Activated T-cell treated with anti-CD3 and anti-CD28 coated beads for 1 hour (primary cell): ENCODE measurements around the gene MICAL3.
"Not testable (repeated sequence)": the region's sequence is repeated elsewhere in the genome, so short reads cannot be mapped to it uniquely, and the experiment has no call there.

Source experiments
- DNase-seq: peaks from one replicate; pipeline ENCODE4 v3.0.0-alpha.2; 2020; ENCODE audit warnings: low read depth

MICAL3 gene

DNA sequence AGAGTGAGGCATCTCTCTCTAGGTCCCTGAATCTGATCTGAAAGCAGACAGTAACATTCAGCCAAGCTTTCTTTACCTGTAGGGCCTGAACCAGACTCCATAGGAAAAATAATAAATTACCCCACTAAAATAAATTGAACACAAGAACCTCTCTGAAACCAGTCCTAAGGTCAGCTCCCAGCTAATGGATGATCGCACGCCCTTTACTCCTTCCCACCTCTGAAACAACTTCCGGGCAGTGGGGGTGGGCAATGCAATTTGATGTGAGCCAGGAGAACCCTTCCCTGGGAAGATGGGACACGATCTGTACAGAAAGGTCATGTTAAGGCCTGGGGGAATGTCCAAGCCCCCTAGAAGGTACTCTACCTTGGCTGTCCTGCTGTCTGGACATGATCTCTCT lies 71.2 kb downstream of the MICAL3 start:
- no peak for DNase-seq

- no peak for DNase-seq
These were observed 72.0 kb downstream of the MICAL3 start for GRCh38 chr22:17952273-17952801.

DNA sequence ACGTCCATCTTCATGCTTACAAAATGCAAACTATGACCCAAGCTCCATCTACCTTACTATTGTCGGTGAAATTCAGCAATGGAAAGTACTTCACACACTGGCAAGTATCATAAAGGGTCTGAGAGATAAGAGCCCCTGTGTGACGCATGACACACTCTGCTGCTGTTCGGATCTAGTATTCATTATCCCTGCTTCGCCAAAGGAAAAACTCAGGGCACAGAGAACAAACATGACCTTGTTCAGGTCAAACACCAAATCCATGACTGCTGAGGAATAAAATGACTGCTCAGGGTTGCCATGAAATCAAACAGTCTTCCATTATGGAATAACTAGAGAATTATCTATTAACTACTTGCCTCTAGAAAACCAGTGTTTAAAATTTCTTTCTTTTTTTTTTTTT lies 73.0 kb downstream of the MICAL3 start:
- no peak for DNase-seq

DNA sequence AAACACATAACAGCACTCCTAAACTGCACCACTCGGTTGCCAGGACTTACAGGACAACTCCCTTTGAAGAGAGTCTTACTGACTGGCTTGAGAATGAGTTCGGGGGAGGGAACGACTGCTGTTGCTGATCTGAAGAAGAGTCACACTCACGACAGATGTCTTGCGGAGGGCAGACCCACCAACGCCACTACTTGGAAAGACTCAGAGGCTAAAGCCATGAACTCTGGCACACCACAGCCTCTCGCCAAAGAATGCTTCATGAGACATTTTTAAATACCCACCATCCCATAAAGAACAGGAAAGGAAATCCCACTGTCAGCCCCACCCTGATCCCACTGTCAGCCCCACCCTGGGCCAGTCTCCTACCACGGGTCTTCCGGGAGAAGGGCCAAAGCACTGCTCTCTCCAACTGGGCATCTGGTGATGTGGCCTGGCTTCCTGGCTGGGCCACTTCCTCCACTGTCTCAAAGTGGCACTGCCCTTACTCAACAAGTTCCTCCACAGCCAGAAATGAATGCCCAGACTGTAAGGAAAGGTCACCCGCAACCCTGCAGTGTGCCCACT lies 73.6 kb downstream of the MICAL3 start:
- no peak for DNase-seq

- no peak for DNase-seq
These were observed 74.5 kb downstream of the MICAL3 start for GRCh38 chr22:17949642-17950473.

- DNase-seq = no peak
These were observed 76.3 kb downstream of the MICAL3 start for GRCh38 chr22:17948101-17948500.

GRCh38 chr22:17946662-17947367 lies 77.5 kb downstream of the MICAL3 start:
- no peak for DNase-seq

DNA sequence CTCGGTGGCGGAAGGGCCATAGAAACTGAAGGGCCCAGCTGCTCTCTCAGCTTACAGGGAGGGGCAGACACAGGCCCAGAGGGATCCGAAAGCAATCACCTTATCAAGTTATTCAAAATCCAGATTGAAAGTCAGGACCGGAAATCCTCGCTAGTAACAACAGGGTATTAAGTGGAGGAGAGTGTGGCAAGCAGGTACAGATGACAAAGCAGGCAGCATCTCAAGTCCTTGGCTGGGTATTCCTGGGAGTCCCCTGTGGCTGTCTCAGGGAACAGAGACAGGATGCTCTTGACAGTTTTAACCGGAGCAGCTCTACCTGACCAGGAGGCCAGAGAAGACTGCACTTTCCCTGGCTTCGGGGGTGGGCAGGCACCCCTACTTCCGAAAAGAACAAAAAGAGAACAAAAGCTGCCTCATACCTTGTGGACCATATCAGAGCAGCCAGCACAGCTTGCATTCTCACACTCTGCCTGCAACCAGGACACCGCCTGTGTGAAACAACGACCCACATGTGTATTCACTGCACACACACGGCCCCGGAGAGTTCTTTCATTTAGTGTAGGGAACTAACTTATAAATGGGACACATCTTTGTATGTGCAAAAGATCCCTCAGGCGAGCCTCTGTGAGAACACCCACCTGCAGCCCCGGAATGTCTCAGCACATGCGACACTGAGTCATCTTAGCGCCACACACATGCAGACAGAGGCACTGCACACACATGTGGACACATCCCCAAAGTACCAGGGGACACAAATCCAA lies 78.3 kb downstream of the MICAL3 start:
- DNase-seq = no peak

GRCh38 chr22:17945156-17945887 lies 79.0 kb downstream of the MICAL3 start:
- no peak for DNase-seq

GRCh38 chr22:17944256-17944655 lies 80.1 kb downstream of the MICAL3 start:
- DNase-seq = no peak

- DNase-seq = no peak
These were observed 80.7 kb downstream of the MICAL3 start for GRCh38 chr22:17943533-17944249.

DNA sequence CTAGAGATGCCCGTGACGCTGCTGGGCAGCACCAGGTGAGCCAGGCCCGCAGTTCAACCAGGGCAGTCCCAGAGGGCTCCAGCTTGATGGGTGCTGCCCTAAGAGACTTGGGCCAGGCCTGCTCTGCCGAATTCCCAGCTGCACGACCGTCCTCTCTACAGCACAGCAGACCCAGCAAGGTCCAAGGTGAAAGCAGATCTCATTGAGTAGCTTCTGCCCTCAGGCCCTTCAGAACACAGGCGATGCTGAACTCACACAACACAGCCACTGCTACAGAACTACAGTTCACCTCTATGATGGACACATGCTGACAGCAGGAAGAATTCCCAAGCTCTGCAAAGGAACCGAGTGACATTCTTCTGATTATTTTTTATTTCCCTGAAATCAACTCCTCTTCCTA lies 81.6 kb downstream of the MICAL3 start:
- no peak for DNase-seq

DNA sequence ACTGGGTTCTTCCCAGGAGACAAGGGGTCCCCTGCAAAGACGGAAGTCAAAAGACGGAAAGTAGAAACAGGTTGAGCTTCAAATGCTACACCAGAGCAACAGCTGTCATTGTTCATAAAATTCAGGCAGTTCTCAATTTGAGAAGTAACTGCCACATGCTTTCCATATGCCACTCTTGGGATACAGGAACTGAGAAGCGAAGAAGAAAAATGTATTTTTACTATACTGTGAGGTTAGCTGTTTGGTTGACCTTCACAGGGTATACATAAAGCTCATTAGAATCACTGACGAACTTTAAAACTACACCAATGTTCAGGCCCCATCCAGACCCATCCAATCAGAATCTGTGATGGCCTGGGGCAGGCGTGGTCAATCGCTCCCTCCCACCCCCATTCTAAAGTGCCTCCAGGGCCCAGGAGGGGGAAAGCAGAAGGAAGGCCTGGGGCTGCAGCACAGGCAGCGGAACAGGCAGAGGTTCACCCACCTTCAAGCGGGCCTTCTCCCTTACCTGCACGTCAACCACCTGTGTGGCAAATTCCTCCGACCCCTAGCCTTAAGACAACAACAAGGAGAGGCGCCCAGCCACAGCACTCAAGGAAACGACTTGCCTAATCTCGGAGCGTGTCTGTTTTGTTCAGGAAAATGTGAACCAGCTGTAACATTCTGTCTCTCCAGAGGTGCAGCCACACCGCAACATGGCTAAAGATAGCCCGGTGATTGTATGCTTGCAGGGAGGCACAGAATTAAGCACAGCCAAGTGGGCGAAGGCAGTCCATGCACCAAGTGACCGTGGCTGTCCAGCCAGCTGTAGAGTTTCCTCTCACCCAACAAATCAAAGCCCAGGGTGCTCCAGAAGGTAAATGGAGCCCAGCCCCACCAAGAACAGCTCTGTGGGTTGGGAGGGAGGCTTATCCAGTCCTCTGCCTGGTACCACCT lies 82.6 kb downstream of the MICAL3 start:
- DNase-seq = no peak

- DNase-seq = no peak
These were observed 84.8 kb downstream of the MICAL3 start for GRCh38 chr22:17939579-17939978.

- no peak for DNase-seq
These were observed 85.3 kb downstream of the MICAL3 start for GRCh38 chr22:17939011-17939410.

GRCh38 chr22:17938484-17938924 lies 85.9 kb downstream of the MICAL3 start:
- no peak for DNase-seq

GRCh38 chr22:17932457-17932856 lies 91.9 kb downstream of the MICAL3 start:
- DNase-seq = not testable (repeated sequence)

- no peak for DNase-seq
These were observed 92.9 kb downstream of the MICAL3 start for GRCh38 chr22:17931400-17931825.
